ENCODE measurements around the gene FIBCD1.

FIBCD1 gene

GRCh38 chr9:130905902-130906734 is 32.9 kb downstream of the FIBCD1 start:
- no peak for DNase-seq

GRCh38 chr9:130905125-130905901 is 33.7 kb downstream of the FIBCD1 start:
- no peak for DNase-seq

GRCh38 chr9:130904070-130905044 is 34.7 kb downstream of the FIBCD1 start:
- no peak for DNase-seq

DNA sequence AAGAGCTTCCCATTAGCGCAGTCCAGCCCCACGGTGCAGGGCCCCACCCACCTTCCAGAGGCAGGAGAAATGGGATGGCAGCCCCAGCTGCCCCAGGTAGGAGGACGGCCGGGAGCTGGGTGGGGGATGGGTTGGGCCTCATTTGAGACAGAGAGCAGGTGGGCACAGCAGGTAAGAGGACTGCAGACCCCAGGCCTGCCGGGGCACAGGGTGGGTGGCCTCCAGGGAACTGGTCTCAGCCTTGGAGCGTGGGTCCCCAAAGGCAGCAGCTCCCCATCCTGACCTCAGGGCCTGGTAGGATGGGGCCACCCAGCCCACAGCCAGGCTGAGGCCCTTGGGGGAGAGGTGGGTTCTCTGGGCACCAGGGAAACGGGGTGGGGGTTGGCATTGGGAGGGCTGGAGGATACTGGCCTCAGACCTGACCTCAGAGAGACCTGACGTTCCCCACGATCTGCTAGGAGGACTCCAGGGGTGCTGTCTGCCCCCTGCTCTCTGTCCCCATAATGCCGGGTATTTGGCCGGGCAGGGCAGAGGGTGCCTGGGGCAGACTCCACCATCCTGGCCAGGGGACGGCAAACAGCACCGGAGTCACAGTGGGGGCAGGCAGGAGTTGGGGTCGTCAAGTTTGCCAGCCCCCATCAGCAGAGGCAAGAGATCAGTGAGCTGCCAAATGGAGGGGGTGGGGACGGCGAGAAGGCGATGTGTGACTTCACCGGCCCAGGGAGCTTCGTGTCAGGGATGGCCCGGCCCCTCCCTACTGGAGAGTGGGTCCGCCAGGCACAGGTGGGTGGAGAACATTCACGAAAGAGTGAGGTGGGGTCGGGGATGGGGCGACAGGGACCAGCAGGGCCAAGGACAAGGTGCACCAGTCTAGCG is 35.6 kb downstream of the FIBCD1 start:
- DNase-seq, result no peak

DNA sequence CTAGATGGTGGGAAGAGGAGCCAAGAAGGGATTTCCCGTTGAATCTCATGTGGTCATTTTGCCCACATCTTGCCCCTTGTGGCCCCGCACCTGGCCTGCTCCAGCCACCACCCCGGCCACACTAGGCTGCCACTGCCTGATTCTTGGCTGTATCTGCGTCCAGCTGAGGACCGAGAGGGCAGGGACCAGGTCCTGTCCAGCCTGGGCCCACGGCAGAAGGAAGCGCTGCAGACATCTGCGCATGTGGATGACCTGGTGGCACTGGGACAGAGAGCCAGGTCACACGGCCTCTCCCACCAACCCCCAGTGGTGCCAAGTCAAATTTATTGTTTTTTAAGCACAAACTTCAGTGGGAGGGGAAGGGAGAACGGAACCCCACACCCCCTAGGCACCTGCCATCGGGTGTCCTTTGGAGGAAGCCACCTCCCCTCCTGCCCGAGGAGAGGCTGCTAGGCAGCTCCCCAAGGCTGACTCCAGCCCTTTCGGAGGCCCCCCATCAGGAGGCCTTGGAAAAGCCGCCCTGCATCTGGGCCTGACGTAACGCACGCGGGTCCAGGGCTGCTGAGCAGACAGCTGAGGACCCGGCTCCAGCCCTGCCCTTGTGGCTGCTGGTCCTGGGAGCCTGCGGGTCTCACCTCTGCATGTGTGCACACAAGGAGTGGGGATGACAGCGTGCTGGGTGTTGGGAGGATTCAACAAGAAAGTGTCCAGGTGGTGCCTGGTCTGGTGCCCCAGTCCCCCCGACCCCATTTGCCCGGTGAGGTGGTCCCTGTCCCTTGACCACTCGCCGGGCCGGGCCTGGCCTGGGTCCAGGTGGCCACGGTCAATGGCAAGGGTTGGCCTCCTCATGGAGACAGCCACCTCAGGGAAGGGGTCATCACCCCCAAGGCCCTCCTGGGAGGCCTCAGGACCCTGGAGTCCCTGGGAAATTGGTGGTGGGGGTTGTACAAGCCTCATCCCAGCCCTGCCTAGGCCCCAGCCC is 36.6 kb downstream of the FIBCD1 start:
- no peak for DNase-seq

- DNase-seq, result no peak
These were observed 37.4 kb downstream of the FIBCD1 start for GRCh38 chr9:130901498-130902203.

GRCh38 chr9:130900701-130901497 is 38.1 kb downstream of the FIBCD1 start:
- DNase-seq, result no peak

DNA sequence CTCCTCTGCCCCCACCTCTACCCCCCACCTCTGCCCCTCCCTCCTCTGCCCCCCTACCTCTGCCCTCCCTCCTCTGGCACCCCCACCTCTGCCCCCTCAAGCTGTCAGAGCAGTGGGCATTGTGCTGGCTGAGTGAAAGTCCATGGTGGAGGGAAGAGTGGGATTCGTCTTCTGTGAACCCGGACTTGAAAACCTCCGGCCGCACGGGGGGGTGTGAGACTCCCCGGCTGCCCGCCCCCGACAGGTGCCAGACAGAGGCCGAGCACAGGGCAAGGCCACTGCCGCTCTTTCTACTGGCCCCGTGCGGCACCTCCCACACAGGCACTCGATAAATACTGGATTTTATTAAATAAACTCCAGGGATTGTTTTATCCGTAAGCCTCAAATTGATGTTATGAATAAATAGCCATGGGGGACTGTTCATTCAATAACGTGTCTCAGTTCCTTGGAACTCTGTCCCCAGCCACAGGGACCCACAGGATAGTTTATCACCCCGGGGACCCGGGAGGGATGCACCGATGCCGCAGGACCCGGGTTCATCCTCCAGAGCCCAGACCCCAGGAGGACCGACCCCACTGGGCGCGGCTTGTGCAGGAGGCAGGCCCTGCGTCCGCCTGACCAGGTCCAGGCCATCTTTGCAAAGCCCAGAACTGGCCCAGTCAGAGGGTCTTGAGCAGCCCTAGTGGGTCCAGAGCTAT is 39.8 kb downstream of the FIBCD1 start:
- DNase-seq, result no peak

GRCh38 chr9:130898552-130898852 is 40.5 kb downstream of the FIBCD1 start:
- no peak for DNase-seq

DNA sequence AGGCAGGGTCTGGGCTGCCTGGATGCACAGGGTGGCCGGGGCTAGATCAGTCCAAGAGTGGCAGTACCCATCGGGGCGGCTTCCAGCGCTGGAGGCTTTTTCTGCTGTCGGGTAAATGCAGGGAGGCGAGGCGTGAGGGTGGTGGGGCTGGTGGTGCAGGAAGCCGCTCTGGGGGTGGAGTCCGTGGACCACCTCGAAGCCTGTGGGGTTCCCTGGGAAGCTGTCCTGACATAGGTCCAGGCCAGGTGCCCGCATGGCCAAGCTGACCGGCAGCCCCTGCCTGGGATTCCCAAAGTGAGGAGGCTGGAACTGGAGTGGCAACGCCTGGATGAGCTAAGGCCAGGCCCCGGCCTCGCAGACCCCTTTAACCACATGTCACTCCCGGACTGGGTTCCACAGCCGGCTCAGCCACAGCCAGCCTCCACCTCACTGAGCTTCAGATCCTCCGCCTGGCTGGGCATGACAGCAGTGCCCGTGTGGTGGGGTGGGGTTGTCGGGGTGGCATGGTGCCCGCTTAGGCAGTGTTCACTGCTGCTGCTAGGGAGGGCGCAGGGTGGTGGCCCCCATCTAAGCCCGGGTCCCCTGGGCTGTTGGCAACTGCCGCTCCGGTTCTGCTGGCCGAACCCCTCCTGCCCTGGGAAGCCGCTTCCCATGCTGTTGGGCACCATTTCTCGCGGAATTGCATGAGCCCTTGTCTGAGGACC is 41.0 kb downstream of the FIBCD1 start:
- DNase-seq, result no peak

- DNase-seq, result no peak
These were observed 41.8 kb downstream of the FIBCD1 start for GRCh38 chr9:130897105-130897751.

DNA sequence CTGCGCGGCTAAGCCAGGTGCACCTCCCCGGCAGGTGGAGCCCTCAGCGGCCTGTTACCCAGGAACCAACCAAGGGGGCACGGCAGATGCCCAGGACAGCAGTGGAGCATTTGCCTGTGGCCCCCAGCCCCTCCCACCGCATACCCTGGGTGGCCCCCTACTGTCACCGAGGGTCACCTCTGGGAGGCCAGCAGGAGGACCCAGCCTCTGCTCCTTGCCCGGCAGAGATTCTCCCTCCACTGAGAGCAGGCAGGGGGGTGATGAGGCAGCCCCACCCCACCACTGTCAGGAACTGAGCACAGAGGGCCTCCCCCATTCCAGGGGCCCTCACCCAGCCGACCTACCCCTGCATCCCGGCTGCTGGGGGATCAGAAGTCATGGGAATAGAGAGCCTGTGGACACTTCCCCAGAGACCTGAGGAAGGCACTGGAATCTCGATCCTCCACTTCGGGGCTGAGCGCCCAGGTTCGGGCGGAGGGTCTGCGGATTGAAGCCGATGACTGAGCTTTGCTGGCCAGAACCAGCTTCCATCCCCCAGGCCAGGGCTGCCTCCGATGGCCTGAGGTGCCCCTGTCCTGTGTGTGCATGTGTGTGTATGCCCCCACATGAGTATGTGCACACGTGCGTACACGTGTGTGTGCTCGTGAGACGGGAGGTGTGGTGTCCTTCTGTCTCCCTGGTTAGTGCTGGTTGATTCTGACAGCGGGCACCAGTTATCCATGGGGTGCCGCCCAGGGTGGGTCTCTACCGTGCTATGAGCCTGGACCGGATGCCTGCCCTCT is 42.6 kb downstream of the FIBCD1 start, which contains the start of gene QRFP:
QRFP (minus strand) TSS at position 580 of the 782 bp plus-strand sequence. CDS start 2,974 bp downstream, outside the sequence.
- no peak for DNase-seq

DNA sequence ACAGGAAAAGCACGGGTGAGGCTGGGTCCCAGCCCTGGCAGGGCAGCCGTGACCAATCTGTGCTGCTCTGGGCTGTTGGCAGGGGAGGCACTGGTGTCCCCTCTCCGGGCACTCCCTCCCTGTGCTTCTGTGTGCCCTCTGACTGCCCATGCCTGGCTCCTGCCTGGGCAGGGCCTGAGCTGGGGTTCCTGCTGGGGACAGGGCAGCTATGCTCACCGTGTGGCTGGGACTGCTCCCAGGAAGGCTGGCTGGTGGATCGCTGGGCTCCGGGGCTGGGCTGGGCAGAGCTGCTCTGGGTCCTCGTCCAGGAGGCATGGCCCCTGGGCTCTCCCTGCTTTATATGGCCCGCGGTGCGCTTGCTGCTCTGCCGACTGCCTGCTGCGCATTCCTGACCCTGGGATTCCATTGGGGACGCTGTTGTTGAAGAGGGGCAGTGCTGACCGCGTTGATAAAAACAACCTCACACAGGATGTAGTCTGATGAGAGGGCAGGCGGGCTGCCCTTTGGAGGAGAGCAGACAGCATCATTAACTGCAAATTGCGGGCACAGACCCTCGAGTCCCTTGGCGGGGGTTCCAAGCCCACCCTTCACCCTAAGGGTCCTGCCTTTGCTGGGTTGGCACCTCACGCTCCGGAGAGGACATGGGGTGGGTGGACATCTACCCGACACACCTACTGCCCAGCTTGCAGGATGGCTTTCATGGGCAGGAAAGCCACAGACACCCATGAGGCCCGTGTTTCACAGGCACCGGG is 43.4 kb downstream of the FIBCD1 start:
- no peak for DNase-seq

- DNase-seq, result no peak
These were observed 44.0 kb downstream of the FIBCD1 start for GRCh38 chr9:130895038-130895437.

DNA sequence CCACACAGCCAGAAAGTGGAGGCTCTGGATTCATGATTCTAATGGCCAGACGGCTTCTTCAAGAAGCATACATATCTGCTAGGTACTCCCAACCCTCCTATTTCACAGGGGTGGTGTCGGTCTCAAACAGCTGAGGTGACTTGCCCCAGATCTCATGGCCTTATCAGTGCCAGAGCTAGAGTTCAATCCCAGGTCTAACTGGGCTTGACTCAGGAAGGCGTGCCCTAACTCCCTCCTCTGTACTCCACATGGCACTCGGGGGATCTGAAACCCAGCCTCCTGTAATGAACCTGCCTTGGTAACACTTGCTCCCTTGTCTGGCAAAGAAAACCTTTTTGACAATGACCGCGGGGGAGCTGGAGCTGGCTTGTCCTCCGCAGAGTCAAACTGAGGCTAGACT is 44.5 kb downstream of the FIBCD1 start:
- no peak for DNase-seq
